Cardiac muscle cell (in vitro differentiated cells and primary cell): ENCODE data around the gene KAT14. TPM values are rescaled to one million over a fixed set of nuclear protein-coding genes. Genes with fewer than 3 reads are reported as not detected.
"Not testable (repeated sequence)": the region's sequence is repeated elsewhere in the genome, so short reads cannot be mapped to it uniquely, and the experiment has no call there.

Experiments
- DNase-seq, 2 donors: peaks; one replicate each; pipeline versions ENCODE4 v3.0.0 to v3.0.0-alpha.2; 2010 to 2017; ENCODE audit warnings: low read depth in 1 of 2, low spot score in 1 of 2
- H3K27ac ChIP-seq: fragments of 200-600 bp; sonication (generic); 2 replicates; pipeline ENCODE4 v1.5.1; 2016
- H3K27me3 ChIP-seq: fragments of 200-600 bp; sonication (generic); 2 replicates; pipeline ENCODE4 v1.6.0; 2016; ENCODE audit warnings: control low read depth
- H3K36me3 ChIP-seq: fragments of 200-600 bp; sonication (generic); 2 replicates; pipeline ENCODE4 v1.5.1; 2016; ENCODE audit warnings: control low read depth
- H3K4me1 ChIP-seq: fragments of 200-600 bp; sonication (generic); 2 replicates; pipeline ENCODE4 v1.8.1; 2017; ENCODE audit warnings: low read depth, mild to moderate bottlenecking, mixed run types
- H3K4me3 ChIP-seq: fragments of 200-600 bp; sonication (generic); 2 replicates; pipeline ENCODE4 v1.5.1; 2016; ENCODE audit warnings: mild to moderate bottlenecking
- H3K9me3 ChIP-seq: fragments of 200-600 bp; sonication (generic); 2 replicates; pipeline ENCODE4 v1.5.1; 2017; ENCODE audit warnings: low read depth, mild to moderate bottlenecking, control low read depth
- CTCF ChIP-seq: IDR thresholded peaks from 2 replicates; pipeline ENCODE4 v1.5.1; 2012; ENCODE audit warnings: low read depth, mild to moderate bottlenecking, low read length
- polyA plus RNA-seq: library from polyadenylated mRNA; unstranded; fragments of >200 nt; fragmentation: Nextera tagmentation; extraction: Ambion mirVana; gene quantifications from 2 replicates; pipeline ENCODE4 v1.2.1, GENCODE V29; 2016
- total RNA-seq: library from RNA; depleted of rRNA; stranded (reverse); fragments of >200 nt; gene quantifications from 2 replicates; pipeline ENCODE4 v1.2.3, GENCODE V29; 2016

KAT14 gene
- total and polyA plus RNA-seq, 2 experiments from 2014 or later = 19.8 to 23.5 TPM

GRCh38 chr20:18176318-18176785, 38.7 kb downstream of the KAT14 start:
- H3K4me1 ChIP-seq = no peaks in the 10 kb centered on the region

GRCh38 chr20:18180366-18180765, 42.7 kb downstream of the KAT14 start:
- not testable (repeated sequence) for H3K9me3 ChIP-seq, H3K27ac ChIP-seq, H3K27me3 ChIP-seq, H3K4me3 ChIP-seq, DNase-seq, H3K4me1 ChIP-seq
- peaks cover 20% of the 10 kb centered on the region for H3K36me3 ChIP-seq

More at GRCh38 chr20:18176318-18176785, 38.7 kb downstream of the KAT14 start:
- H3K27ac ChIP-seq = no peak overlapping the region
- H3K9me3 ChIP-seq = no peaks in the 10 kb centered on the region
- TF ChIP-seq CTCF = no peak
- H3K4me3 ChIP-seq = no peak overlapping the region
- H3K36me3 ChIP-seq = no peaks in the 10 kb centered on the region
- H3K27me3 ChIP-seq = no peaks in the 10 kb centered on the region
- DNase-seq = peak in 1 of 2 donors; percentile 9

GRCh38 chr20:18180815-18181214, 43.2 kb downstream of the KAT14 start:
- H3K36me3 ChIP-seq = peaks cover 22% of the 10 kb centered on the region
- H3K9me3 ChIP-seq = no peaks in the 10 kb centered on the region
- no peak overlapping the region for H3K27ac ChIP-seq
- H3K27me3 ChIP-seq = no peaks in the 10 kb centered on the region
- H3K4me1 ChIP-seq = no peaks in the 10 kb centered on the region
- no peak for DNase-seq
- no peak for TF ChIP-seq CTCF
- no peak overlapping the region for H3K4me3 ChIP-seq

- Histone ChIP-seq H3K36me3 (peaks cover 38% of the 10 kb centered on the region), H3K4me1 (no peaks in the 10 kb centered on the region), H3K27ac (no peak overlapping the region), H3K4me3 (no peak overlapping the region), H3K27me3 (no peaks in the 10 kb centered on the region), H3K9me3 (no peaks in the 10 kb centered on the region)
- no peak for TF ChIP-seq CTCF
- DNase-seq = no peak
Observed at GRCh38 chr20:18187020-18187419, 49.4 kb downstream of the KAT14 start.

- no peaks in the 10 kb centered on the region for H3K9me3 ChIP-seq
- H3K27me3 ChIP-seq = no peaks in the 10 kb centered on the region
- no peak overlapping the region for H3K4me3 ChIP-seq
- H3K4me1 ChIP-seq = no peaks in the 10 kb centered on the region
- H3K36me3 ChIP-seq = peaks cover 27% of the 10 kb centered on the region
- H3K27ac ChIP-seq = no peak overlapping the region
- DNase-seq = peak in 1 of 2 donors; percentile 64
- no peak for TF ChIP-seq CTCF
Observed at GRCh38 chr20:18188434-18188833, 50.8 kb downstream of the KAT14 start.

GRCh38 chr20:18190338-18191233, 52.9 kb downstream of the KAT14 start:
- Histone ChIP-seq H3K27me3 (no peaks in the 10 kb centered on the region), H3K9me3 (no peaks in the 10 kb centered on the region), H3K36me3 (peaks cover 16% of the 10 kb centered on the region), H3K4me1 (no peaks in the 10 kb centered on the region), H3K27ac (no peak overlapping the region), H3K4me3 (no peak overlapping the region)
- TF ChIP-seq CTCF = no peak
- DNase-seq = no peak
